ENCODE results near the gene TNPO1. TPM values are rescaled to one million over a fixed set of nuclear protein-coding genes. Genes with fewer than 3 reads are reported as not detected.

The TNPO1 gene
- total and polyA plus RNA-seq, 9 of the 15 experiments (the other 6 are each of a cell fraction or from before 2014, with no cell fraction given) = 20.8 to 176 (median 97.9) TPM

DNA sequence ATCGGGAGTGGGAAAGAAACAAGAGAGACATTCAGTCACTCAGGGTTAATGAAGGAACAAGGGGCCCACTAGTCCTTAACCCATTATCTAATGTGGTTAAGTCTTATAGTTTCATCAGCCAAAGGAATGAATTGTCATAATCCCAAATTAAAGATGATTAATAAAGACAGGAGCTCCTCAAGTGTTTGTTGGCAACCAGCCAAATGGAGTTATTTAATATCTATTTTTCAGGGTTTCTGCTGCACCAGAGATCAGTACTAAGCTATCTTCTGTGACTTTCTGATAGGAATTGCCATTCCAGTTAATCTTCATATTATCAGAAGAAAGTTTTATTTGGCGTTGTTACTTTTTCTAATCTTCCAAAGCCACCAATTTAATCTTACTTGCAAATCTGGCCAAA lies 105.4 kb downstream of the TNPO1 start:
- in situ Hi-C loops (cut with MboI) = no loop called here

DNA sequence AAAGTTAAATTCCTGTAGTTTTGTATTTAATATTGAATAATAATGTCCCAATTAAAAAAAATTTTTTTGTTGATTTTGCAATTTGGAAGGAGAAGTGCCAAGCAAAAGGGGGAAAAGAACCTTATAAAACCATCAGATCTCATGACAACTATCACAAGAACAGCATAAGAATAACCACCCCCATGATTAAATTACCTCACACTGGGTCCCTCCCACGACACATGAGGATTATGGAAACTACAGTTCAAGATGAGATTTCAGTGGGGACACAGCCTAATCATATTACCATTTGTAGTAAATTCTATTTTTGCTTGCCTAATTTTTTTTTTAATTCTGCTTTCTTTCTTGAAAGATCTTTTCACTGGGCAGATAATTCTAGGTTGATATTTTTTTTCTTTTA lies 106.0 kb downstream of the TNPO1 start:
- Histone ChIP-seq H3K9me1 (ENCODE audit: control insufficient read depth, insufficient read depth, low read length) (no peaks in the 10 kb centered on the region), H3K36me3 (ENCODE audit: control insufficient read depth, insufficient read depth, low read length) (no peaks in the 10 kb centered on the region), H3K9ac (ENCODE audit: insufficient read depth in 1 of 2, low read depth in 2 of 2, low read length in 2 of 2) (no peak overlapping the region), H3K4me1 (replicated peaks in 1 of 2; ENCODE audit: control insufficient read depth in 2 of 2, insufficient read depth in 2 of 2, low read length in 2 of 2) (no peaks in the 10 kb centered on the region), H3K4me2 (ENCODE audit: insufficient read depth, low read length) (no peak overlapping the region), H3K9me3 (replicated peaks; ENCODE audit: control insufficient read depth, insufficient read depth, low read depth, low read length) (no peaks in the 10 kb centered on the region), H4K20me1 (replicated peaks; ENCODE audit: control insufficient read depth, insufficient read depth, low read length) (no peaks in the 10 kb centered on the region), H3K27me3 (ENCODE audit: control insufficient read depth in 2 of 2, insufficient read depth in 2 of 2, low read length in 2 of 2) (no peaks in the 10 kb centered on the region), H3K27ac (ENCODE audit: extremely low read depth, low read depth, low read length) (no peak overlapping the region), H3K79me2 (ENCODE audit: control insufficient read depth, insufficient read depth, low read length) (no peaks in the 10 kb centered on the region), H2AFZ (ENCODE audit: low read depth, low read length) (no peak overlapping the region), H3K4me3 (no peak overlapping the region)
- ChIA-PET CTCF (ENCODE audit: low intra/inter-chr PET ratio) (interaction anchor here (2.6 kb wide), 1 partner anchor 279 kb away, joined by 7 read pairs; no protein-coding TSS in a partner anchor), POLR2A (no interaction called here)
- in situ Hi-C loops (cut with MboI) = no loop called here
- DNase-seq (ENCODE audit: extremely low read depth in 1 of 4, low spot score in 3 of 4) (no peak), FAIRE-seq (no peak), ATAC-seq (no peak)
- intact Hi-C loops (cut with micrococcal nuclease) = loop anchor here (5.0 kb wide), 1 partner anchor 155 kb away; no protein-coding TSS in a partner anchor
- 14% methylated on average over 1 of the region's 1 CpG for WGBS (ENCODE audit: insufficient coverage, low coverage, missing lambda C conversion rate)
- no TSS peak for BruUV-seq (replicated peaks)
- TF ChIP-seq, protein P1, sequence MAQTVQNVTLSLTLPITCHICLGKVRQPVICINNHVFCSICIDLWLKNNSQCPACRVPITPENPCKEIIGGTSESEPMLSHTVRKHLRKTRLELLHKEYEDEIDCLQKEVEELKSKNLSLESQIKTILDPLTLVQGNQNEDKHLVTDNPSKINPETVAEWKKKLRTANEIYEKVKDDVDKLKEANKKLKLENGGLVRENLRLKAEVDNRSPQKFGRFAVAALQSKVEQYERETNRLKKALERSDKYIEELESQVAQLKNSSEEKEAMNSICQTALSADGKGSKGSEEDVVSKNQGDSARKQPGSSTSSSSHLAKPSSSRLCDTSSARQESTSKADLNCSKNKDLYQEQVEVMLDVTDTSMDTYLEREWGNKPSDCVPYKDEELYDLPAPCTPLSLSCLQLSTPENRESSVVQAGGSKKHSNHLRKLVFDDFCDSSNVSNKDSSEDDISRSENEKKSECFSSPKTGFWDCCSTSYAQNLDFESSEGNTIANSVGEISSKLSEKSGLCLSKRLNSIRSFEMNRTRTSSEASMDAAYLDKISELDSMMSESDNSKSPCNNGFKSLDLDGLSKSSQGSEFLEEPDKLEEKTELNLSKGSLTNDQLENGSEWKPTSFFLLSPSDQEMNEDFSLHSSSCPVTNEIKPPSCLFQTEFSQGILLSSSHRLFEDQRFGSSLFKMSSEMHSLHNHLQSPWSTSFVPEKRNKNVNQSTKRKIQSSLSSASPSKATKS (CRISPR knock-in tag; IDR thresholded peaks at IDR 0.05) = no peak
- TF ChIP-seq ELF4 (CRISPR knock-in tag; IDR thresholded peaks at IDR 0.05) = no peak
- no peak for TF ChIP-seq CBX2 (IDR thresholded peaks at IDR 0.05; ENCODE audit: insufficient read depth, low read length, poor library complexity, severe bottlenecking)
- TF ChIP-seq ZNF584 (CRISPR knock-in tag; IDR thresholded peaks at IDR 0.05; ENCODE audit: low read depth) = no peak
- TF ChIP-seq HDAC8 (tag; IDR thresholded peaks at IDR 0.05) = no peak
- TF ChIP-seq, protein P2, sequence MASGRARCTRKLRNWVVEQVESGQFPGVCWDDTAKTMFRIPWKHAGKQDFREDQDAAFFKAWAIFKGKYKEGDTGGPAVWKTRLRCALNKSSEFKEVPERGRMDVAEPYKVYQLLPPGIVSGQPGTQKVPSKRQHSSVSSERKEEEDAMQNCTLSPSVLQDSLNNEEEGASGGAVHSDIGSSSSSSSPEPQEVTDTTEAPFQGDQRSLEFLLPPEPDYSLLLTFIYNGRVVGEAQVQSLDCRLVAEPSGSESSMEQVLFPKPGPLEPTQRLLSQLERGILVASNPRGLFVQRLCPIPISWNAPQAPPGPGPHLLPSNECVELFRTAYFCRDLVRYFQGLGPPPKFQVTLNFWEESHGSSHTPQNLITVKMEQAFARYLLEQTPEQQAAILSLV (tag; IDR thresholded peaks at IDR 0.05) = no peak
- TF ChIP-seq, protein P3, sequence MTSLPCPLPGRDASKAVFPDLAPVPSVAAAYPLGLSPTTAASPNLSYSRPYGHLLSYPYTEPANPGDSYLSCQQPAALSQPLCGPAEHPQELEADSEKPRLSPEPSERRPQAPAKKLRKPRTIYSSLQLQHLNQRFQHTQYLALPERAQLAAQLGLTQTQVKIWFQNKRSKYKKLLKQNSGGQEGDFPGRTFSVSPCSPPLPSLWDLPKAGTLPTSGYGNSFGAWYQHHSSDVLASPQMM (CRISPR knock-in tag; IDR thresholded peaks at IDR 0.05) = no peak
- no peak for TF ChIP-seq ZNF561 (CRISPR knock-in tag; conservative IDR thresholded peaks at IDR 0.05)
- no peak for TF ChIP-seq BHLHE40 (IDR thresholded peaks at IDR 0.05; ENCODE audit: low read length)
- no peak for TF ChIP-seq DPF2 (IDR thresholded peaks at IDR 0.05)
- no peak for TF ChIP-seq ETV1 (tag; conservative IDR thresholded peaks at IDR 0.05; ENCODE audit: low read depth)
- TF ChIP-seq ZNF143 (CRISPR knock-in tag; IDR thresholded peaks at IDR 0.05) = no peak
- no peak for TF ChIP-seq OTX1 (CRISPR knock-in tag; IDR thresholded peaks at IDR 0.05)

More for the DNA sequence above, 105.4 kb downstream of the TNPO1 start:
- H3K9me3 ChIP-seq (replicated peaks; ENCODE audit: control insufficient read depth, insufficient read depth, low read depth, low read length) = no peaks in the 10 kb centered on the region
- no peak overlapping the region for H3K9ac ChIP-seq (ENCODE audit: insufficient read depth in 1 of 2, low read depth in 2 of 2, low read length in 2 of 2)
- POLR2A ChIA-PET = no interaction called here
- no peaks in the 10 kb centered on the region for H3K27me3 ChIP-seq (ENCODE audit: control insufficient read depth in 2 of 2, insufficient read depth in 2 of 2, low read length in 2 of 2)
- peak; percentile 96 for TF ChIP-seq NFIC (IDR thresholded peaks at IDR 0.05)
- no peak for TF ChIP-seq EHMT2 (IDR thresholded peaks at IDR 0.05)
- TF ChIP-seq NFIX (CRISPR knock-in tag; IDR thresholded peaks at IDR 0.05; ENCODE audit: low read depth) = peak; percentile 89
- BruUV-seq (replicated peaks) = no TSS peak
- no peak overlapping the region for H3K4me2 ChIP-seq (ENCODE audit: insufficient read depth, low read length)
- no peak overlapping the region for H2AFZ ChIP-seq (ENCODE audit: low read depth, low read length)
- WGBS (ENCODE audit: insufficient coverage, low coverage, missing lambda C conversion rate) = 42% methylated on average over 2 of the region's 2 CpGs
- FAIRE-seq (no peak), ATAC-seq (no peak), DNase-seq (ENCODE audit: extremely low read depth in 1 of 4, low spot score in 3 of 4) (no peak)
- no peaks in the 10 kb centered on the region for H3K36me3 ChIP-seq (ENCODE audit: control insufficient read depth, insufficient read depth, low read length)
- no peaks in the 10 kb centered on the region for H4K20me1 ChIP-seq (replicated peaks; ENCODE audit: control insufficient read depth, insufficient read depth, low read length)
- H3K9me1 ChIP-seq (ENCODE audit: control insufficient read depth, insufficient read depth, low read length) = no peaks in the 10 kb centered on the region
- no peak overlapping the region for H3K4me3 ChIP-seq
- H3K27ac ChIP-seq (ENCODE audit: extremely low read depth, low read depth, low read length) = no peak overlapping the region
- no peaks in the 10 kb centered on the region for H3K4me1 ChIP-seq (replicated peaks in 1 of 2; ENCODE audit: control insufficient read depth in 2 of 2, insufficient read depth in 2 of 2, low read length in 2 of 2)
- no peaks in the 10 kb centered on the region for H3K79me2 ChIP-seq (ENCODE audit: control insufficient read depth, insufficient read depth, low read length)
- CTCF ChIA-PET (ENCODE audit: low intra/inter-chr PET ratio) = interaction anchor here (2.6 kb wide), 1 partner anchor 279 kb away, joined by 7 read pairs; no protein-coding TSS in a partner anchor
- intact Hi-C loops (cut with micrococcal nuclease) = loop anchor here (2.0 to 5.0 kb wide), 2 partner anchors 155 to 281 kb away; no protein-coding TSS in a partner anchor
